CD4-positive, alpha-beta T cell treated with Interleukin-12 subunit alpha and Interleukin-12 subunit beta, for 1 hour (primary cell): ENCODE results near the gene CDS2.
A peak's percentile ranks its signal among the peaks of the same experiment; 100 is the strongest.

Experiments used
- DNase-seq: peaks from one replicate; pipeline ENCODE4 v3.0.0-alpha.2; 2020

Gene CDS2

GRCh38 chr20:5216663-5217062, 89.9 kb downstream of the CDS2 start:
- no peak for DNase-seq

- no peak for DNase-seq
Observed at GRCh38 chr20:5217616-5218015, 90.8 kb downstream of the CDS2 start.

- no peak for DNase-seq
Observed at GRCh38 chr20:5220321-5221060, 93.7 kb downstream of the CDS2 start.

GRCh38 chr20:5221061-5221430, 94.2 kb downstream of the CDS2 start:
- no peak for DNase-seq

- DNase-seq: peak; percentile 57
Observed at GRCh38 chr20:5222919-5223634, 96.3 kb downstream of the CDS2 start.

GRCh38 chr20:5230544-5230943, 103.7 kb downstream of the CDS2 start:
- no peak for DNase-seq

- DNase-seq: no peak
Observed at GRCh38 chr20:5234158-5234557, 107.3 kb downstream of the CDS2 start.

- DNase-seq: no peak
Observed at GRCh38 chr20:5234978-5235377, 108.2 kb downstream of the CDS2 start.
